ENCODE measurements around the gene ACR.

DNA sequence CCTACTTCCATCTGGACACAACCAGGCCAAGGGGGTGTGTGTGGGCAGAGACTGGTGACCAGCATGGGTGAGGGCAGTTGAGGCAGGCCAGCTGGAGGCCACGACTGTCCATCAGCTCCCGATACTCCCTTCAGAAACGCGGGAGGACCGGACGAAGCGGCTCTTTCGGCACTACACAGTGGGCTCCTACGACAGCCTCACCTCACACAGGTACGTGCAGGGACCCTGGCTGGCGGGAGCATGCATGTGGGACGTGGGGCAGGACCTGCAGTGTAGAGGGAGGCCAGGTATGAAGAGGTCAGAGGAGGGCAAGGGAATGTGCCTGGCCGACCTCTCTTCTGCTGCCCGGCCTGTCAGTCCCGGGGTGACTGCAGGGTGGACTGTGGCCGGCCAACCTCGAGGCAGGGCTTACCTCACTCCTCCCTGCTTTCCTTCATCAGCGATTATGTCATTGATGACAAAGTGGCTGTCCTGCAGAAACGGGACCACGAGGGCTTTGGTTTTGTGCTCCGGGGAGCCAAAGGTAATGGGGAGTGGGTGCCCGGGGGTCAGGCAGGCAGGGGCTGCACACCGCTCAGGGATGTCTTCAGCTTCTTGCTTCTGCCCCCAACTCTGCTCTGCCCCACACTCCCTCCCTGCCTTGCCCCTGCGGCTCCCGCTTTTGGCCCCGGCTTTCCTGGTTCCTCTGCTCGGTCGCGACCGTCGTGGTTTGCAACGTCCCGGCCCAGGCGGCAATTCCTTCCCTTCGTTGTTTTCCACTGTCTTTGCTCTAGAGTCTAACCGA is 34.1 kb upstream of the ACR start:
- TF ChIP-seq YY1 (IDR thresholded peaks at IDR 0.05; ENCODE audit: insufficient read depth, insufficient read length) (no peak), ZNF274 (IDR thresholded peaks at IDR 0.05; ENCODE audit: low read depth, low read length) (no peak), SUZ12 (IDR thresholded peaks at IDR 0.05; ENCODE audit: extremely low read depth, insufficient read depth, insufficient read length) (no peak)

Measured in NT2/D1 (cell line).